T1000 (cell line): ENCODE measurements around the gene KDSR.

Experiments used
- DNase-seq: peaks from one replicate; lab custom pipeline; 2025; ENCODE audit warnings: mixed read lengths; lab: John Stamatoyannopoulos, UW

The KDSR gene

GRCh38 chr18:63306819-63307550, 60.0 kb downstream of the KDSR start:
- no peak for DNase-seq

- DNase-seq = no peak
Measured at GRCh38 chr18:63306249-63306648, 60.8 kb downstream of the KDSR start.

- DNase-seq = no peak
Measured at GRCh38 chr18:63303547-63303946, 63.5 kb downstream of the KDSR start.

- DNase-seq = no peak
Measured at GRCh38 chr18:63302636-63303405, 64.2 kb downstream of the KDSR start.

GRCh38 chr18:63302220-63302619, 64.8 kb downstream of the KDSR start:
- DNase-seq = no peak

- no peak for DNase-seq
Measured at GRCh38 chr18:63301434-63301833, 65.6 kb downstream of the KDSR start.

- no peak for DNase-seq
Measured at GRCh38 chr18:63299837-63300745, 66.9 kb downstream of the KDSR start.

- no peak for DNase-seq
Measured at GRCh38 chr18:63298400-63299365, 68.3 kb downstream of the KDSR start.

- no peak for DNase-seq
Measured at GRCh38 chr18:63297687-63298399, 69.2 kb downstream of the KDSR start.

GRCh38 chr18:63293935-63294334, 73.1 kb downstream of the KDSR start:
- DNase-seq = no peak

GRCh38 chr18:63292831-63293683, 73.9 kb downstream of the KDSR start:
- DNase-seq = no peak

GRCh38 chr18:63291278-63291677, 75.7 kb downstream of the KDSR start:
- no peak for DNase-seq

GRCh38 chr18:63290821-63291200, 76.2 kb downstream of the KDSR start:
- no peak for DNase-seq

GRCh38 chr18:63290166-63290820, 76.7 kb downstream of the KDSR start:
- no peak for DNase-seq

GRCh38 chr18:63288311-63288710, 78.7 kb downstream of the KDSR start:
- no peak for DNase-seq

GRCh38 chr18:63287691-63288220, 79.2 kb downstream of the KDSR start:
- no peak for DNase-seq

- no peak for DNase-seq
Measured at GRCh38 chr18:63286926-63287325, 80.1 kb downstream of the KDSR start.

- DNase-seq = no peak
Measured at GRCh38 chr18:63284827-63285733, 81.9 kb downstream of the KDSR start.
